Caco-2 (cell line): ENCODE data around the gene ABCF2. TPM values are rescaled to one million over a fixed set of nuclear protein-coding genes. Genes with fewer than 3 reads are reported as not detected.
A peak's percentile ranks its signal among the peaks of the same experiment; 100 is the strongest.

Source experiments
- Bru-seq: library from RNA; stranded (reverse); fragments of 400-500 nt; gene quantifications from one replicate; lab custom pipeline; 2021; lab: Mats Ljungman, UMichigan
- BruChase-seq, 2 experiments: library from RNA; stranded (reverse); fragments of 400-500 nt; gene quantifications; one replicate each; lab custom pipeline; 2021; lab: Mats Ljungman, UMichigan
- BruUV-seq: library from RNA; stranded (reverse); fragments of 400-500 nt; replicated peaks from 2 replicates; lab custom pipeline; 2021; lab: Mats Ljungman, UMichigan
- CTCF ChIA-PET: fragments of 300-600 bp; sonication (Branson Sonifier 250); formaldehyde crosslinking; loops from one replicate; lab custom pipeline; 2022; ENCODE audit warnings: antibody characterized with exemption; lab: Charles Lee
- POLR2A ChIA-PET: fragments of 300-600 bp; sonication (Branson Sonifier 250); formaldehyde crosslinking; loops from one replicate; lab custom pipeline; 2022; ENCODE audit warnings: antibody characterized with exemption; lab: Charles Lee
- DNase-seq, 2 experiments: peaks; one replicate each; pipeline versions ENCODE4 v3.0.0 to v3.0.0-alpha.2; 2020 to 2022
- H3K27me3 ChIP-seq: replicated peaks from 2 replicates; pipeline ENCODE4 v1.6.0; 2011; ENCODE audit warnings: low read length; ENCODE audit not compliant: control insufficient read depth, insufficient read depth
- H3K36me3 ChIP-seq: 2 replicates; pipeline ENCODE4 v1.5.1; 2011; ENCODE audit warnings: low read length; ENCODE audit not compliant: control insufficient read depth, insufficient read depth
- H3K4me1 ChIP-seq: fragments of 250-450 bp; sonication (Bioruptor Pico); 2 replicates; pipeline ENCODE4 v1.5.1; 2020; ENCODE audit warnings: mild to moderate bottlenecking
- H3K4me3 ChIP-seq: 2 replicates; pipeline ENCODE4 v1.5.1; 2011; ENCODE audit warnings: low read depth, mild to moderate bottlenecking, control low read depth, low read length
- H3K9me3 ChIP-seq: fragments of 250-450 bp; sonication (Bioruptor Pico); 2 replicates; pipeline ENCODE4 v1.5.1; 2020; ENCODE audit warnings: mild to moderate bottlenecking, moderate library complexity
- H3K27ac Mint-ChIP-seq: one replicate; pipeline ENCODE4 v1.8.0; 2022; ENCODE audit warnings: mixed read lengths; ENCODE audit not compliant: unreplicated experiment
- H3K27me3 Mint-ChIP-seq: one replicate; pipeline ENCODE4 v1.8.0; 2022; ENCODE audit warnings: mixed read lengths; ENCODE audit not compliant: insufficient read depth, unreplicated experiment
- H3K36me3 Mint-ChIP-seq: one replicate; pipeline ENCODE4 v1.8.0; 2022; ENCODE audit warnings: mild to moderate bottlenecking, mixed read lengths; ENCODE audit not compliant: insufficient read depth, unreplicated experiment
- H3K4me1 Mint-ChIP-seq: one replicate; pipeline ENCODE4 v1.8.0; 2022; ENCODE audit warnings: low read depth, mixed read lengths; ENCODE audit not compliant: unreplicated experiment
- H3K4me3 Mint-ChIP-seq: one replicate; pipeline ENCODE4 v1.8.0; 2022; ENCODE audit warnings: mild to moderate bottlenecking, moderate library complexity, mixed read lengths; ENCODE audit not compliant: unreplicated experiment
- H3K9me3 Mint-ChIP-seq: one replicate; pipeline ENCODE4 v1.8.0; 2022; ENCODE audit warnings: mixed read lengths; ENCODE audit not compliant: unreplicated experiment
- CTCF ChIP-seq, 2 experiments: fragments of 200-600 bp in 1 of 2; IDR thresholded peaks; 1 replicate in 1 of 2; 2 replicates in 1 of 2; pipeline versions ENCODE4 v1.5.1 to v1.8.0; 2011 to 2022; ENCODE audit warnings: antibody characterized with exemption in 1 of 2, control low read depth in 1 of 2, inconsistent platforms in 1 of 2, low read depth in 1 of 2, low read length in 1 of 2, mild to moderate bottlenecking in 1 of 2, moderate library complexity in 1 of 2; ENCODE audit not compliant: insufficient read depth in 1 of 2, severe bottlenecking in 1 of 2, unreplicated experiment in 1 of 2
- intact Hi-C: fragments of 100-400 bp; cut with micrococcal nuclease; formaldehyde crosslinking; loops from one replicate; pipeline ENCODE4 v1.10.0; 2022; ENCODE audit not compliant: unreplicated experiment
- long read RNA-seq: library from polyadenylated mRNA; stranded (forward); transcript quantifications from one replicate; pipeline ENCODE4 v2.0.0, GENCODE V29; 2022
- total RNA-seq: library from RNA; stranded (reverse); gene quantifications from 2 replicates; pipeline ENCODE4 v1.2.3, GENCODE V29; 2022

The ABCF2 gene
- total RNA-seq (50.8 and 57.8 TPM in 2 replicates), Bru-seq, nascent RNA (percentile 72 among the genes with signal in this experiment), BruChase-seq, experiment 1, labeled RNA remaining after a 2-hour chase (percentile 91 among the genes with signal in this experiment), BruChase-seq, experiment 2, labeled RNA remaining after a 6-hour chase (percentile 96 among the genes with signal in this experiment)
- long read RNA-seq, transcript ABCF2-201 (15 exons, 3,546 nt) = major isoform, 94 of 111 reads
- long read RNA-seq, partial matches to known transcripts = 14 of 111 reads
- long read RNA-seq, other reads (novel, unspliced or antisense) = 3 of 111 reads

GRCh38 chr7:151226875-151227782 lies at the start of gene ABCF2:
TSS of gene ABCF2 (minus strand) at chr7:151227205. CDS start at chr7:151226458, 747 bp downstream.
- Mint-ChIP-seq H3K4me1 (peaks cover 21% of the 10 kb centered on the region), H3K36me3 (peaks cover 44% of the 10 kb centered on the region), H3K27me3 (no peaks in the 10 kb centered on the region), H3K4me3 (peak within 1 kb of the TSS; percentile 88), H3K9me3 (no peaks in the 10 kb centered on the region), H3K27ac (peak within 1 kb of the TSS; percentile 82)
- no peak for TF ChIP-seq CTCF (IDR thresholded peaks at IDR 0.05; ENCODE audit: insufficient read depth in 1 of 2, low read depth in 1 of 2, low read length in 1 of 2, severe bottlenecking in 1 of 2, unreplicated experiment in 1 of 2)
- peak; percentile 98 to 99 for DNase-seq
- no peaks in the 10 kb centered on the region for H3K27me3 ChIP-seq
- CTCF ChIA-PET = interaction anchor here (0.6 to 3.0 kb wide), 11 partner anchors 10 to 608 kb away, joined by 3 to 22 read pairs (median 5); partner anchors contain the start of gene ABCB8
- H3K4me1 ChIP-seq = peaks cover 15% of the 10 kb centered on the region
- H3K4me3 ChIP-seq = peak within 1 kb of the TSS; percentile 81
- POLR2A ChIA-PET = interaction anchor here (0.5 to 1.5 kb wide), 12 partner anchors 11 to 1774 kb away, joined by 3 to 10 read pairs (median 4); partner anchors contain the start of genes ABCB8 and NUB1
- intact Hi-C loops = loop anchor here (1.0 kb wide), 4 partner anchors 17 to 199 kb away; partner anchors contain the start of genes ABCB8 and SMARCD3
- no TSS peak for BruUV-seq
- peaks cover 3% of the 10 kb centered on the region for H3K36me3 ChIP-seq
- H3K9me3 ChIP-seq = no peaks in the 10 kb centered on the region

- POLR2A ChIA-PET = no interaction called here
- TF ChIP-seq CTCF (IDR thresholded peaks at IDR 0.05; ENCODE audit: insufficient read depth in 1 of 2, low read depth in 1 of 2, low read length in 1 of 2, severe bottlenecking in 1 of 2, unreplicated experiment in 1 of 2) = no peak
Observed at GRCh38 chr7:151275813-151276577, 49.0 kb upstream of the ABCF2 start.

More at GRCh38 chr7:151275813-151276577, 49.0 kb upstream of the ABCF2 start:
- H3K4me3 Mint-ChIP-seq = peak overlapping the region; percentile 42
- H3K36me3 Mint-ChIP-seq = no peaks in the 10 kb centered on the region
- no peaks in the 10 kb centered on the region for H3K27me3 ChIP-seq
- no peaks in the 10 kb centered on the region for H3K36me3 ChIP-seq
- no peaks in the 10 kb centered on the region for H3K9me3 ChIP-seq
- intact Hi-C loops = no loop called here
- BruUV-seq = no TSS peak
- CTCF ChIA-PET = no interaction called here
- H3K4me3 ChIP-seq = no peak overlapping the region
- peaks cover 12% of the 10 kb centered on the region; the same call in 1 of the 2 replicates for H3K4me1 ChIP-seq
- H3K27ac Mint-ChIP-seq = no peak overlapping the region
- no peaks in the 10 kb centered on the region for H3K4me1 Mint-ChIP-seq
- DNase-seq = no peak
- H3K9me3 Mint-ChIP-seq = no peaks in the 10 kb centered on the region
- H3K27me3 Mint-ChIP-seq = peaks cover 14% of the 10 kb centered on the region
